ENCODE results near the gene FETUB. TPM values are rescaled to one million over a fixed set of nuclear protein-coding genes. Genes with fewer than 3 reads are reported as not detected.

The FETUB gene
- total RNA-seq, 1 donor from 2014 or later, result not detected

- no peak for DNase-seq
- Histone ChIP-seq H3K36me3 (no peaks in the 10 kb centered on the region), H3K27ac (no peak overlapping the region), H3K4me3 (no peak overlapping the region), H3K27me3 (peaks cover 20% of the 10 kb centered on the region), H3K4me1 (no peaks in the 10 kb centered on the region), H3K9me3 (no peaks in the 10 kb centered on the region)
- no peak for ATAC-seq
- no peak for TF ChIP-seq CTCF (IDR thresholded peaks at IDR 0.05)
- intact Hi-C loops (cut with DNase I), result no loop called here
Measured at GRCh38 chr3:186620213-186621092, 19.7 kb upstream of the FETUB start.

GRCh38 chr3:186621894-186622650 is 18.1 kb upstream of the FETUB start:
- Histone ChIP-seq H3K4me1 (no peaks in the 10 kb centered on the region), H3K4me3 (no peak overlapping the region), H3K27ac (no peak overlapping the region), H3K27me3 (peaks cover 16% of the 10 kb centered on the region), H3K36me3 (no peaks in the 10 kb centered on the region), H3K9me3 (no peaks in the 10 kb centered on the region)
- ATAC-seq (no peak), DNase-seq (no peak)
- TF ChIP-seq CTCF (IDR thresholded peaks at IDR 0.05), result no peak
- intact Hi-C loops (cut with DNase I), result no loop called here

- TF ChIP-seq CTCF (IDR thresholded peaks at IDR 0.05), result no peak
- H3K4me1 ChIP-seq, result no peaks in the 10 kb centered on the region
- no peak overlapping the region for H3K27ac ChIP-seq
- no peak overlapping the region for H3K4me3 ChIP-seq
- DNase-seq, result no peak
- peaks cover 12% of the 10 kb centered on the region for H3K27me3 ChIP-seq
- ATAC-seq, result no peak
- no peaks in the 10 kb centered on the region for H3K36me3 ChIP-seq
- H3K9me3 ChIP-seq, result no peaks in the 10 kb centered on the region
- intact Hi-C loops (cut with DNase I), result no loop called here
Measured at GRCh38 chr3:186622651-186623310, 17.4 kb upstream of the FETUB start.

- H3K27me3 ChIP-seq, result peaks cover 5% of the 10 kb centered on the region
- no peak for TF ChIP-seq CTCF (IDR thresholded peaks at IDR 0.05)
- H3K4me1 ChIP-seq, result no peaks in the 10 kb centered on the region
- no peak overlapping the region for H3K27ac ChIP-seq
- DNase-seq (no peak), ATAC-seq (no peak)
- no peaks in the 10 kb centered on the region for H3K9me3 ChIP-seq
- H3K4me3 ChIP-seq, result no peak overlapping the region
- no peaks in the 10 kb centered on the region for H3K36me3 ChIP-seq
- intact Hi-C loops (cut with DNase I), result no loop called here
Measured at GRCh38 chr3:186624598-186624997, 15.6 kb upstream of the FETUB start.

- no peaks in the 10 kb centered on the region for H3K4me1 ChIP-seq
- TF ChIP-seq CTCF (IDR thresholded peaks at IDR 0.05), result no peak
- H3K4me3 ChIP-seq, result no peak overlapping the region
- intact Hi-C loops (cut with DNase I), result no loop called here
- H3K9me3 ChIP-seq, result no peaks in the 10 kb centered on the region
- H3K36me3 ChIP-seq, result no peaks in the 10 kb centered on the region
- H3K27me3 ChIP-seq, result peaks cover 5% of the 10 kb centered on the region
- ATAC-seq (no peak), DNase-seq (no peak)
- no peak overlapping the region for H3K27ac ChIP-seq
Measured at GRCh38 chr3:186625600-186626042, 14.6 kb upstream of the FETUB start.

Measured in upper lobe of right lung (tissue), 1 donor.